Osteoblast (primary cell): Measurements from ENCODE around the gene TIMM50. TPM values are rescaled to one million over a fixed set of nuclear protein-coding genes. Genes with fewer than 3 reads are reported as not detected.

Experiments used
- DNase-seq: peaks from one replicate; pipeline ENCODE4 v3.0.0; 2011; ENCODE audit warnings: low spot score, mixed read lengths; ENCODE audit not compliant: insufficient read length; ENCODE audit errors: missing footprints
- H2AFZ ChIP-seq: 2 replicates; pipeline ENCODE4 v1.6.0; 2011; ENCODE audit warnings: mild to moderate bottlenecking, low read length
- H3K27ac ChIP-seq: 2 replicates; pipeline ENCODE4 v1.5.1; 2011; ENCODE audit warnings: mild to moderate bottlenecking, low read depth, low read length, moderate library complexity
- H3K27me3 ChIP-seq: 2 replicates; pipeline ENCODE4 v1.6.0; 2012; ENCODE audit warnings: mild to moderate bottlenecking, control low read depth, inconsistent platforms, low read length, moderate library complexity; ENCODE audit not compliant: insufficient read depth
- H3K36me3 ChIP-seq: 2 replicates; pipeline ENCODE4 v1.5.1; 2011; ENCODE audit warnings: mild to moderate bottlenecking, low read length, control low read depth, moderate library complexity; ENCODE audit not compliant: insufficient read depth
- H3K4me1 ChIP-seq: 2 replicates; pipeline ENCODE4 v1.5.1; 2011; ENCODE audit warnings: mild to moderate bottlenecking, low read length, control low read depth, moderate library complexity; ENCODE audit not compliant: insufficient read depth
- H3K4me2 ChIP-seq: 2 replicates; pipeline ENCODE4 v1.6.0; 2011; ENCODE audit warnings: mild to moderate bottlenecking, low read length; ENCODE audit not compliant: insufficient read depth
- H3K4me3 ChIP-seq: fragments of 200-600 bp; sonication (generic); 3 replicates; pipeline ENCODE4 v1.5.1; 2012; ENCODE audit warnings: mild to moderate bottlenecking, low read length, inconsistent platforms; ENCODE audit not compliant: insufficient read depth
- H3K79me2 ChIP-seq: 2 replicates; pipeline ENCODE4 v1.6.0; 2012; ENCODE audit warnings: mild to moderate bottlenecking, low read length, control low read depth, inconsistent platforms; ENCODE audit not compliant: insufficient read depth
- H3K9me3 ChIP-seq: 2 replicates; pipeline ENCODE4 v1.5.1; 2011; ENCODE audit warnings: low read depth, low read length, control low read depth
- H4K20me1 ChIP-seq: 2 replicates; pipeline ENCODE4 v1.6.0; 2012; ENCODE audit warnings: mild to moderate bottlenecking, low read length, control low read depth; ENCODE audit not compliant: insufficient read depth
- CTCF ChIP-seq: IDR thresholded peaks from 2 replicates; pipeline ENCODE4 v1.5.1; 2011; ENCODE audit warnings: mild to moderate bottlenecking, low read depth, low read length, moderate library complexity; ENCODE audit errors: extremely low read depth
- total RNA-seq: library from RNA; depleted of rRNA; stranded (reverse); fragments of >200 nt; gene quantifications from 2 replicates; pipeline ENCODE4 v1.2.3, GENCODE V29; 2012

The TIMM50 gene
- total RNA-seq, 1 donor = 36.9 TPM

GRCh38 chr19:39539518-39540332 is 59.1 kb downstream of the TIMM50 start, which contains the start of gene EID2:
TSS of gene EID2 (minus strand) at chr19:39540161. CDS start at chr19:39540079, 82 bp downstream.
- peak; percentile 99 for DNase-seq
- peak within 1 kb of the TSS; percentile 88 for H3K4me2 ChIP-seq
- peak; percentile 77 for TF ChIP-seq CTCF
- peak within 1 kb of the TSS; percentile 84 for H3K27ac ChIP-seq
- H3K36me3 ChIP-seq = no peaks in the 10 kb centered on the region
- no peaks in the 10 kb centered on the region for H3K27me3 ChIP-seq
- peaks cover 25% of the 10 kb centered on the region for H3K79me2 ChIP-seq
- no peaks in the 10 kb centered on the region for H3K9me3 ChIP-seq
- H3K4me1 ChIP-seq = peaks cover 10% of the 10 kb centered on the region
- peaks cover 7% of the 10 kb centered on the region for H4K20me1 ChIP-seq
- peak within 1 kb of the TSS; percentile 88 for H2AFZ ChIP-seq
- H3K4me3 ChIP-seq = peak within 1 kb of the TSS; percentile 89

- H2AFZ ChIP-seq = peak overlapping the region; percentile 88
- H3K36me3 ChIP-seq = no peaks in the 10 kb centered on the region
- peak overlapping the region; percentile 89 for H3K4me3 ChIP-seq
- H3K4me2 ChIP-seq = peak overlapping the region; percentile 75
- peaks cover 10% of the 10 kb centered on the region for H3K4me1 ChIP-seq
- H3K79me2 ChIP-seq = peaks cover 25% of the 10 kb centered on the region
- H3K9me3 ChIP-seq = no peaks in the 10 kb centered on the region
- H3K27me3 ChIP-seq = no peaks in the 10 kb centered on the region
- H3K27ac ChIP-seq = no peak overlapping the region
- TF ChIP-seq CTCF = no peak
- no peak for DNase-seq
- H4K20me1 ChIP-seq = peaks cover 7% of the 10 kb centered on the region
Measured at GRCh38 chr19:39540333-39540673, 59.7 kb downstream of the TIMM50 start.

Other genes with a start within 250 kb of the TIMM50 start
- gene IFNL3, start 235.8 kb upstream of the TIMM50 start, total RNA-seq = not detected in 2 replicates
- gene IFNL4, start 232.0 kb upstream of the TIMM50 start, total RNA-seq = not detected in 2 replicates
- gene IFNL2, start 212.4 kb upstream of the TIMM50 start, total RNA-seq = not detected in 2 replicates
- gene IFNL1, start 184.4 kb upstream of the TIMM50 start, total RNA-seq = not detected in 2 replicates
- gene LRFN1, start 160.0 kb upstream of the TIMM50 start, total RNA-seq = under 0.01 and 0.36 TPM in 2 replicates
- 0.36 and 2.7 TPM in 2 replicates for gene GMFG, start 144.8 kb upstream of the TIMM50 start, total RNA-seq
- gene SAMD4B, start 138.4 kb upstream of the TIMM50 start, total RNA-seq = 85.0 and 85.5 TPM in 2 replicates
- 29.3 and 29.8 TPM in 2 replicates for gene PAF1, start 89.7 kb upstream of the TIMM50 start, total RNA-seq
- gene MED29, start 89.5 kb upstream of the TIMM50 start, total RNA-seq = 19.9 and 23.0 TPM in 2 replicates
- 6.2 and 6.5 TPM in 2 replicates for gene ZFP36, start 74.0 kb upstream of the TIMM50 start, total RNA-seq
- 21.4 and 21.5 TPM in 2 replicates for gene PLEKHG2, start 68.2 kb upstream of the TIMM50 start, total RNA-seq
- gene RPS16, start 44.9 kb upstream of the TIMM50 start, total RNA-seq = 44.9 and 56.0 TPM in 2 replicates
- gene SUPT5H, start 35.3 kb upstream of the TIMM50 start, total RNA-seq = 71.9 and 91.2 TPM in 2 replicates
- under 0.01 TPM in 1 of 2 replicates, not detected in the other for gene DLL3, start 18.1 kb downstream of the TIMM50 start, total RNA-seq
- not detected in 2 replicates for gene SELENOV, start 34.3 kb downstream of the TIMM50 start, total RNA-seq
- gene EID2B, start 52.0 kb downstream of the TIMM50 start, total RNA-seq = 4.7 and 5.1 TPM in 2 replicates
- gene EID2, start 59.3 kb downstream of the TIMM50 start, total RNA-seq = 8.3 TPM in 2 replicates
- not detected in 2 replicates for gene LGALS13, start 121.7 kb downstream of the TIMM50 start, total RNA-seq
- gene LGALS16, start 175.1 kb downstream of the TIMM50 start, total RNA-seq = not detected in 2 replicates
- gene LGALS14, start 223.6 kb downstream of the TIMM50 start, total RNA-seq = not detected in 2 replicates